Measurements from ENCODE around the gene CTNS. TPM values are rescaled to one million over a fixed set of nuclear protein-coding genes. Genes with fewer than 3 reads are reported as not detected.
A peak's percentile ranks its signal among the peaks of the same experiment; 100 is the strongest.

Gene CTNS
- total and polyA plus RNA-seq, 7 experiments from 2014 or later = 4.7 to 15.2 (median 8.8) TPM

DNA sequence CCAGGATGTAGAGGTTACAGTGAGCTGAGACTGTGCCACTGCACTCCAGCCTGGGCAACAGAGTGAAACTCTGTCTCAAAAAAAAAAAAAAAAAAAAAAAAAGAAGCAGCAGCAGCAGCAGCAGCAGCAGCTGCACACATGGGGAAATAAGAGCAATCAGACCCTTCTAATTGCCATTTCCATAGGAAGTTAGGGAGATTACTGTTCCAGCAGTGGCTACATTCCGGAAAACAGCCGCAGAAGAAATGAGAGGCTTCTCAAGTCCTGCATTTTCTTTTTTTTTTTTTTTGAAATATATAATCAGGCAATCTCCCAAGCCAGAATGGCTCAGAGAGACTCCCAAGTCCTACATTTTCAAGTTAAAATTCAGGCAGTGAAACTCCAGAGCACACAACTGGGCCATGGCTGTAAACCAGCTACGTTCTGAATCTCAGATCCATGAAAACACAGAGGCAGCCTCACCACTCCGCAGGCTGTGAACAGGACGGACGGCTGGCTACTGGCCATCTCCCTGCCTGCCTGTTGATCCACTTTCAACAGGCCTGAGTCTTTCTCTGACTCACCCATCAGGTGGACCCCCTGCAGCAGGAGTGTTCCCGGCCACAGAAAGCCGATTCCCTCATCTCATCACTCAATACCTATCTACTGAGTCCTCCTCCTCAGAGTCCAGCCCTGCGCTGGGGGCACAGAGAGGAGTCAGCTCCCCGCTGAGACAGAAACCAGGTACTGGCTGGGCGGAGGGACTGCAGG is 42.3 kb upstream of the CTNS start:
- Histone ChIP-seq H3K36me3 (ENCODE audit: control insufficient read depth in 2 of 3, insufficient read depth in 3 of 3, low read length in 3 of 3) (peaks cover 0 to 28% (median 0%) of the 10 kb centered on the region in 3 experiments), H3K4me3 (ENCODE audit: low read length) (no peak overlapping the region), H3K4me1 (ENCODE audit: control insufficient read depth in 2 of 2, insufficient read depth in 2 of 2, low read length in 2 of 2) (no peaks in the 10 kb centered on the region), H3K9me3 (ENCODE audit: control insufficient read depth in 2 of 3, low read length in 3 of 3) (no peaks in the 10 kb centered on the region), H3K27ac (ENCODE audit: low read depth, low read length) (no peak overlapping the region), H3K27me3 (ENCODE audit: control insufficient read depth in 2 of 2, insufficient read depth in 2 of 2, low read length in 2 of 2) (no peaks in the 10 kb centered on the region)
- POLR2A ChIA-PET = no interaction called here
- Mint-ChIP-seq H3K36me3 (peaks cover 0 to 22% (median 5%) of the 10 kb centered on the region in 5 donors), H3K27ac (peak overlapping the region in 1 of 9 donors; percentile 28), H3K4me1 (no peaks in the 10 kb centered on the region), H3K4me3 (no peak overlapping the region), H3K9me3 (no peaks in the 10 kb centered on the region), H3K27me3 (no peaks in the 10 kb centered on the region)
- ATAC-seq (no peak), DNase-seq (no peak)
- intact Hi-C loops (cut with micrococcal nuclease) = no loop called here
- CTCF ChIA-PET = no interaction called here

DNA sequence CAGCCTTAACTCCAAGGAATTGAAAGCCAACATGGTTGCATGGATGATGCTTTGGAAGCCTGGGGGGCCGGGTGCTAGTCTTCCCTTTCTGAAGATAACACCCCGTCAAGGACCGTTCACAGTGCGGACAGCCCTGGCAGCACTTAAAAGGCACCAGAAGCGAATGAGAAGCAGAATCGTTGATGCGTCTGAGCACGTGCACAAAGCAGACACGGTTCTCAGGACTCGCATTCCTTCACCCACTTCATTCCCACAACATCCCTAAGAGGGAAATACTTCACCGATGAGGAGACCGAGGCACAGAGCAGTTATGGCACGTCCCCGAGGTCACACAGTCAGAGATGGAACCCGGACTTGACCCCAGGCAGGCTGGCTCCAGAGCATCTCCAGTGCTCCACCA is 41.6 kb upstream of the CTNS start:
- H3K27me3 Mint-ChIP-seq = no peaks in the 10 kb centered on the region
- ATAC-seq = no peak
- Histone ChIP-seq H3K4me3 (ENCODE audit: low read length) (no peak overlapping the region), H3K4me1 (ENCODE audit: control insufficient read depth in 2 of 2, insufficient read depth in 2 of 2, low read length in 2 of 2) (no peaks in the 10 kb centered on the region), H3K36me3 (ENCODE audit: control insufficient read depth in 2 of 3, insufficient read depth in 3 of 3, low read length in 3 of 3) (peaks cover 0 to 21% (median 0%) of the 10 kb centered on the region in 3 experiments), H3K27me3 (ENCODE audit: control insufficient read depth in 2 of 2, insufficient read depth in 2 of 2, low read length in 2 of 2) (no peaks in the 10 kb centered on the region), H3K27ac (ENCODE audit: low read depth, low read length) (no peak overlapping the region), H3K9me3 (ENCODE audit: control insufficient read depth in 2 of 3, low read length in 3 of 3) (no peaks in the 10 kb centered on the region)
- ChIA-PET CTCF (no interaction called here), POLR2A (no interaction called here)
- H3K4me1 Mint-ChIP-seq = no peaks in the 10 kb centered on the region
- no peak overlapping the region for H3K27ac Mint-ChIP-seq
- intact Hi-C loops (cut with micrococcal nuclease) = no loop called here
- peaks cover 0 to 14% (median 1%) of the 10 kb centered on the region in 5 donors for H3K36me3 Mint-ChIP-seq
- no peaks in the 10 kb centered on the region for H3K9me3 Mint-ChIP-seq
- DNase-seq = no peak
- no peak overlapping the region for H3K4me3 Mint-ChIP-seq

DNA sequence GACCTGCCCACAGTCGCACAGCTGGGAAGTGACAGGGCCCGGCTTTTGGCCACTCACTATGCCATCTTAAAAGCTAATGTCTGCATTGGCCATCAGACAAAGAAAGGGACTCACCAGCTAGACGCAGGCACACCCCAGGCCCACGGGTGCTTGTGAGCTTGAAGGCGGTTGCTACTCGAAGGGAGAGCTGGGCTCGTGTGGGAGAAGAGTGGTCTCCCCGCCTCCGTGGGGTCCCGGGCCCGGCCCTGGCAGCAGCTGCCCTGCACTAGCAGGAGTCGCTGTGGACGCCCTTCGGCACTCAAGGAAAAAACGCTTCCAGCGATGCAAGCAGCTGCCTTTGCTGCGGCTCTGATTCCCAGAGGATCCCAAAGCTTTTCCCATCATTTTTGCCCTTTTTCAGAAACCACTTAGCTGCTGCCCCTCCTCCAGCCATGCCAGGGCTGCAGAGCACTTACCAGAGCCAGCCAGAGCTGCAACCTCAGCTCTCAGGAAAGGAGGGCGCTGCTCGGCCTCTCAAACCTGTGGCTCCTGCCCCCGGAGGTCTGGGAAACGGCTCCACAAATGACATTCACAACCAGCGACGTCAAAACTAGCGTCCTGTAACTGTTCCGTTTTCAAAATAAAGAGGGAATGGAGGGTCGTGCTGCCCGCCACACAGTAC is 39.6 kb upstream of the CTNS start:
- ChIA-PET CTCF (no interaction called here), POLR2A (no interaction called here)
- H3K4me1 ChIP-seq (ENCODE audit: control insufficient read depth in 2 of 2, insufficient read depth in 2 of 2, low read length in 2 of 2) = no peaks in the 10 kb centered on the region
- peaks cover 0 to 1% (median 0%) of the 10 kb centered on the region in 3 experiments for H3K36me3 ChIP-seq (ENCODE audit: control insufficient read depth in 2 of 3, insufficient read depth in 3 of 3, low read length in 3 of 3)
- H3K36me3 Mint-ChIP-seq = peaks cover 0 to 1% (median 0%) of the 10 kb centered on the region in 5 donors
- no peak overlapping the region for H3K27ac Mint-ChIP-seq
- no peaks in the 10 kb centered on the region for H3K9me3 Mint-ChIP-seq
- H3K27me3 Mint-ChIP-seq = no peaks in the 10 kb centered on the region
- no peak overlapping the region for H3K4me3 Mint-ChIP-seq
- H3K4me1 Mint-ChIP-seq = peaks cover 0 to 1% (median 0%) of the 10 kb centered on the region in 7 donors
- H3K27ac ChIP-seq (ENCODE audit: low read depth, low read length) = no peak overlapping the region
- intact Hi-C loops (cut with micrococcal nuclease) = no loop called here
- DNase-seq = no peak
- H3K9me3 ChIP-seq (ENCODE audit: control insufficient read depth in 2 of 3, low read length in 3 of 3) = no peaks in the 10 kb centered on the region
- no peak overlapping the region for H3K4me3 ChIP-seq (ENCODE audit: low read length)
- ATAC-seq = no peak
- H3K27me3 ChIP-seq (ENCODE audit: control insufficient read depth in 2 of 2, insufficient read depth in 2 of 2, low read length in 2 of 2) = no peaks in the 10 kb centered on the region

DNA sequence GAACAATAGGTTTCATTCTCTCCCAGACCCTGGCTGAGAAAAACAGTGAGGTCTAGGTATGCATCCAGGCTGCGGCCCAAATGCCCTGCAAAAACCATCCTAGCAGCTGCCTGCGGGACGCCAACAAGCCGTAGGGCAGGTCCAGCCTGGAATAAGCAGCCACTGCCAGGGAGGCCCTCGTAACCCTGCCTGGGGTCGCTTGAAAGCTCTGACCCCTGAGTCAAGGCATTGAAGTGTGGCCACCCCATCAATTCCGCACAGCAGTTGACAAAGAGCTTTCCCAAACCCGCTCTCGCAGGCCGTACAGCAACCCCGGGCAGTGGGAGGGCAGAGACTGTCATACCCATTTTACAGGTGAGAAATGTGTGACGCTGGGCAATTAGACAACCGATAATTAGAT is 38.5 kb upstream of the CTNS start:
- ATAC-seq (no peak), DNase-seq (no peak)
- no peaks in the 10 kb centered on the region for H3K27me3 ChIP-seq (ENCODE audit: control insufficient read depth in 2 of 2, insufficient read depth in 2 of 2, low read length in 2 of 2)
- Mint-ChIP-seq H3K36me3 (peaks cover 0 to 4% (median 0%) of the 10 kb centered on the region in 5 donors), H3K27me3 (no peaks in the 10 kb centered on the region), H3K4me1 (peaks cover 0 to 1% (median 0%) of the 10 kb centered on the region in 7 donors), H3K9me3 (no peaks in the 10 kb centered on the region), H3K27ac (no peak overlapping the region), H3K4me3 (no peak overlapping the region)
- H3K9me3 ChIP-seq (ENCODE audit: control insufficient read depth in 2 of 3, low read length in 3 of 3) = no peaks in the 10 kb centered on the region
- no peak overlapping the region for H3K4me3 ChIP-seq (ENCODE audit: low read length)
- POLR2A ChIA-PET = no interaction called here
- intact Hi-C loops (cut with micrococcal nuclease) = no loop called here
- no peaks in the 10 kb centered on the region for H3K4me1 ChIP-seq (ENCODE audit: control insufficient read depth in 2 of 2, insufficient read depth in 2 of 2, low read length in 2 of 2)
- CTCF ChIA-PET = no interaction called here
- H3K27ac ChIP-seq (ENCODE audit: low read depth, low read length) = no peak overlapping the region
- H3K36me3 ChIP-seq (ENCODE audit: control insufficient read depth in 2 of 3, insufficient read depth in 3 of 3, low read length in 3 of 3) = no peaks in the 10 kb centered on the region

DNA sequence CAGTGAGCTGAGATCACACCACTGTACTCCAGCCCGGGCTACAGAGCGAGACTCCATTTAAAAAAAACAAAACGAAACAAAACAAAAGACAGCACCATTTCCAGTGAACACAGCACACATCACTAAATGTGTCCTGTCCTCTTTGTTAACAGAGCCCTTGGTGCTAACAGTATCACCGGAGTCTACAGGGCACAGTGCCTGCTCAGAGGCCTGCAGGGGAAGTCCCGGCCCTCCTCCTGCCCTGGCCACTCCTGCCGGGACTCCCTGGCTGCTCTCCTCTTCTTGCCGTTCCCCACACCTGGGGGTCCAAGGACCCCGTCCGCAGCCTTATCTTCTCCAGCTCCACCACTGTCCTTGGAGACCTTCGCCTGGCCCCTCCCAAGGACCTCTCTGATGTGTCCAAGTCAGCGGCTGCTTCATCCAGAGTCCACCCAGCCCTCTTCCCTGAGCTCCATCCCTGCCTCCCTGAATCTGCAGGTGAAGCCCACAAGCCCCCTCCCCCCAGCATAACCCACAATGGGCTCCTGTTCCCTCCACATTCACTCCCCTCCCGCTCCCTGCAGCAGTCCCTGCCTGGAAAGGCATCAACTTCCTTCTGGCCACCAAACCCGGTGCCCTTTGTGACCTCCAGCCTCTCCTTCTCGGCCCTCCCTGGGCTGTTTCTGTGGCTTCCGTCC is 35.9 kb upstream of the CTNS start:
- no peak overlapping the region for H3K4me3 Mint-ChIP-seq
- Histone ChIP-seq H3K27ac (ENCODE audit: low read depth, low read length) (no peak overlapping the region), H3K27me3 (ENCODE audit: control insufficient read depth in 2 of 2, insufficient read depth in 2 of 2, low read length in 2 of 2) (no peaks in the 10 kb centered on the region), H3K36me3 (ENCODE audit: control insufficient read depth in 2 of 3, insufficient read depth in 3 of 3, low read length in 3 of 3) (no peaks in the 10 kb centered on the region), H3K9me3 (ENCODE audit: control insufficient read depth in 2 of 3, low read length in 3 of 3) (no peaks in the 10 kb centered on the region), H3K4me1 (ENCODE audit: control insufficient read depth in 2 of 2, insufficient read depth in 2 of 2, low read length in 2 of 2) (no peaks in the 10 kb centered on the region), H3K4me3 (ENCODE audit: low read length) (no peak overlapping the region)
- H3K9me3 Mint-ChIP-seq = no peaks in the 10 kb centered on the region
- H3K27me3 Mint-ChIP-seq = no peaks in the 10 kb centered on the region
- DNase-seq = no peak
- no peak overlapping the region for H3K27ac Mint-ChIP-seq
- ATAC-seq = no peak
- peaks cover 0 to 1% (median 0%) of the 10 kb centered on the region in 7 donors for H3K4me1 Mint-ChIP-seq
- ChIA-PET POLR2A (no interaction called here), CTCF (no interaction called here)
- intact Hi-C loops (cut with micrococcal nuclease) = no loop called here
- H3K36me3 Mint-ChIP-seq = peaks cover 0 to 14% (median 9%) of the 10 kb centered on the region in 5 donors

DNA sequence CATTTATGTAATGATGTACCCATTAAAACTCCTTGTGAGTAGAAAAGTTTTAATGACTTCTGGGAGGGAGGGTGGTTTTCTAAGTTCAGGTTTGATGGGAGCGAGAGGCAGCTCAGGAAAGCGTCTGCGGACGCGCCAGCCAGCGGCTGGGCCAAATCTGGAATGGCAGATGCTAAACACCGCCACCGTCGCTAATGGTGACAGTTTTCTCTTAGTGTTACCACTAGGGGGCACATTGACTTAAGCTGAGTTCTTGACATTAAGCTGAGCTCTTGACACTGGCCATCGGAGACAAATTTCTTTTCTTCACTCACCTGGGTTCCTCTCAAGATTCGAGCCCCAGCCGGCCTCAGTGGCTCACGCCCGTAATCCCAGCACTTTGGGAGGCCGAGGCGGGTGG is 34.1 kb upstream of the CTNS start:
- POLR2A ChIA-PET = no interaction called here
- peak in 2 of 9 donors; percentile 5 to 7 for DNase-seq
- H3K4me1 Mint-ChIP-seq = peaks cover 0 to 1% (median 0%) of the 10 kb centered on the region in 7 donors

More for the DNA sequence above, 34.1 kb upstream of the CTNS start:
- Mint-ChIP-seq H3K27ac (no peak overlapping the region), H3K36me3 (peaks cover 0 to 19% (median 9%) of the 10 kb centered on the region in 5 donors), H3K4me3 (no peak overlapping the region), H3K9me3 (no peaks in the 10 kb centered on the region), H3K27me3 (no peaks in the 10 kb centered on the region)
- no peaks in the 10 kb centered on the region for H3K9me3 ChIP-seq (ENCODE audit: control insufficient read depth in 2 of 3, low read length in 3 of 3)
- intact Hi-C loops (cut with micrococcal nuclease) = loop anchor here in 1 of 2 donors (1.0 kb wide), 1 partner anchor 46 kb away; no protein-coding TSS in a partner anchor
- ATAC-seq = no peak
- H3K36me3 ChIP-seq (ENCODE audit: control insufficient read depth in 2 of 3, insufficient read depth in 3 of 3, low read length in 3 of 3) = peaks cover 0 to 7% (median 0%) of the 10 kb centered on the region in 3 experiments
- CTCF ChIA-PET = no interaction called here
- H3K4me3 ChIP-seq (ENCODE audit: low read length) = no peak overlapping the region
- H3K27me3 ChIP-seq (ENCODE audit: control insufficient read depth in 2 of 2, insufficient read depth in 2 of 2, low read length in 2 of 2) = no peaks in the 10 kb centered on the region
- no peaks in the 10 kb centered on the region for H3K4me1 ChIP-seq (ENCODE audit: control insufficient read depth in 2 of 2, insufficient read depth in 2 of 2, low read length in 2 of 2)
- no peak overlapping the region for H3K27ac ChIP-seq (ENCODE audit: low read depth, low read length)

Data from naive thymus-derived CD4-positive, alpha-beta T cell (primary cell).